Gastroesophageal sphincter (tissue), 4 donors: Measurements from ENCODE around the gene CDK14. TPM values are rescaled to one million over a fixed set of nuclear protein-coding genes. Genes with fewer than 3 reads are reported as not detected.

Experiments
- ATAC-seq: fragments of 150-250 bp; one replicate; pipeline ENCODE4 v1.9.1; 2016; ENCODE audit warnings: mild to moderate bottlenecking, moderate library complexity
- H3K27ac ChIP-seq, 4 donors: fragments of 200-600 bp; sonication (generic) in 3 of 4; 1 replicate in 3 of 4; 2 replicates in 1 of 4; pipeline ENCODE4 v1.5.1; 2016 to 2019
- H3K27me3 ChIP-seq: fragments of 200-600 bp; sonication (generic); one replicate; pipeline ENCODE4 v1.5.1; 2019
- H3K36me3 ChIP-seq, 2 donors: fragments of 200-600 bp; sonication (generic); one replicate each; pipeline ENCODE4 v1.5.1; 2019; ENCODE audit warnings: control low read depth in 1 of 2
- H3K4me1 ChIP-seq, 3 donors: fragments of 200-600 bp; sonication (generic); 1 replicate in 2 of 3; 2 replicates in 1 of 3; pipeline ENCODE4 v1.5.1; 2016 to 2019; ENCODE audit warnings: control low read depth in 2 of 3
- H3K4me3 ChIP-seq, 2 donors: fragments of 200-600 bp; sonication (generic); one replicate each; pipeline ENCODE4 v1.5.1; 2019; ENCODE audit warnings: mild to moderate bottlenecking in 1 of 2, moderate library complexity in 1 of 2
- H3K9me3 ChIP-seq, 3 donors: fragments of 200-600 bp; sonication (generic); one replicate each; pipeline ENCODE4 v1.5.1; 2017 to 2019; ENCODE audit warnings: control low read depth in 2 of 3
- EP300 ChIP-seq: sonication (generic); formaldehyde crosslinking; IDR thresholded peaks from one replicate; pipeline ENCODE4 v1.6.1; 2017; ENCODE audit warnings: antibody characterized with exemption, mild to moderate bottlenecking
- POLR2A ChIP-seq, 2 donors: fragments of 450-650 bp; IDR thresholded peaks; one replicate each; pipeline ENCODE4 v1.6.1; 2017; ENCODE audit warnings: antibody characterized with exemption in 2 of 2, mild to moderate bottlenecking in 2 of 2, moderate library complexity in 1 of 2
- POLR2AphosphoS5 ChIP-seq: sonication (generic); formaldehyde crosslinking; IDR thresholded peaks from one replicate; pipeline ENCODE4 v1.6.1; 2017; ENCODE audit warnings: antibody characterized with exemption
- WGBS, 2 donors: methylation state at CpG; one replicate each; pipeline ENCODE4 v1.1.5; 2018; ENCODE audit warnings: low coverage in 1 of 2; 5-methylcytosine and 5-hydroxymethylcytosine counted together
- total RNA-seq, 4 donors: library from RNA; depleted of rRNA; stranded (reverse); fragments of >200 nt; gene quantifications; one replicate each; pipeline ENCODE4 v1.1.0, GENCODE V29; 2016
- TF ChIP-seq, protein P1 (sequence below), 4 experiments: fragments of 200-600 bp in 2 of 4; fragments of 450-650 bp in 2 of 4; sonication (generic) in 1 of 4; IDR thresholded peaks; one replicate each; pipeline ENCODE4 v1.5.1; 2017 to 2019; ENCODE audit warnings: antibody characterized with exemption in 4 of 4, mild to moderate bottlenecking in 2 of 4, moderate library complexity in 2 of 4

Gene CDK14
- total RNA-seq, 4 donors from 2014 or later: 14.8 to 28.7 (median 18.4) TPM

DNA sequence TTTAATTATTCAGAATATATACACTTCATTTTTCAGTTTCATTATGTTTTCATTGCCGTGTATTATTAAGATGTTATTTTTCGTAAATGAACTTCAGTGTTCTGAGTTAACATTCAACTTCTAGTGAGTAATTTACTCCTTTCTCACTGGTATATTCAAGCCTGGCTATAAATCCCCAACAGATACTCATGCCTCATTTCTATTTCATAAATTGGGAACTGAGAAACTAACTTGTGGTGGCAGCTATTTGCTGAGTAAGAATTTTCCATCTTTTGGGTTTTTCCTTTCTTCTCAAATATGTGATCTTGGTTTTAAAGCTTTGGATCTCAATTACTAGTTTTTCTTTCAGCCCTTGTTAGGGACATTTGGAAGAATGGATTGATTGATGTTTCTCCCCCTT, 281.1 kb downstream of the CDK14 start:
- H3K27me3 ChIP-seq: no peaks in the 10 kb centered on the region
- no peak overlapping the region for H3K4me3 ChIP-seq
- H3K9me3 ChIP-seq: no peaks in the 10 kb centered on the region
- H3K27ac ChIP-seq: no peak overlapping the region
- no peaks in the 10 kb centered on the region for H3K36me3 ChIP-seq
- WGBS, 2 donors: 43% methylated on average over 2 of the region's 2 CpGs
- no peak for ATAC-seq
- TF ChIP-seq POLR2A (IDR thresholded peaks at IDR 0.05) (no peak), POLR2AphosphoS5 (no peak), EP300 (no peak)
- TF ChIP-seq, protein P1, sequence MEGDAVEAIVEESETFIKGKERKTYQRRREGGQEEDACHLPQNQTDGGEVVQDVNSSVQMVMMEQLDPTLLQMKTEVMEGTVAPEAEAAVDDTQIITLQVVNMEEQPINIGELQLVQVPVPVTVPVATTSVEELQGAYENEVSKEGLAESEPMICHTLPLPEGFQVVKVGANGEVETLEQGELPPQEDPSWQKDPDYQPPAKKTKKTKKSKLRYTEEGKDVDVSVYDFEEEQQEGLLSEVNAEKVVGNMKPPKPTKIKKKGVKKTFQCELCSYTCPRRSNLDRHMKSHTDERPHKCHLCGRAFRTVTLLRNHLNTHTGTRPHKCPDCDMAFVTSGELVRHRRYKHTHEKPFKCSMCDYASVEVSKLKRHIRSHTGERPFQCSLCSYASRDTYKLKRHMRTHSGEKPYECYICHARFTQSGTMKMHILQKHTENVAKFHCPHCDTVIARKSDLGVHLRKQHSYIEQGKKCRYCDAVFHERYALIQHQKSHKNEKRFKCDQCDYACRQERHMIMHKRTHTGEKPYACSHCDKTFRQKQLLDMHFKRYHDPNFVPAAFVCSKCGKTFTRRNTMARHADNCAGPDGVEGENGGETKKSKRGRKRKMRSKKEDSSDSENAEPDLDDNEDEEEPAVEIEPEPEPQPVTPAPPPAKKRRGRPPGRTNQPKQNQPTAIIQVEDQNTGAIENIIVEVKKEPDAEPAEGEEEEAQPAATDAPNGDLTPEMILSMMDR (IDR thresholded peaks at IDR 0.05): no peak
- no peaks in the 10 kb centered on the region for H3K4me1 ChIP-seq

DNA sequence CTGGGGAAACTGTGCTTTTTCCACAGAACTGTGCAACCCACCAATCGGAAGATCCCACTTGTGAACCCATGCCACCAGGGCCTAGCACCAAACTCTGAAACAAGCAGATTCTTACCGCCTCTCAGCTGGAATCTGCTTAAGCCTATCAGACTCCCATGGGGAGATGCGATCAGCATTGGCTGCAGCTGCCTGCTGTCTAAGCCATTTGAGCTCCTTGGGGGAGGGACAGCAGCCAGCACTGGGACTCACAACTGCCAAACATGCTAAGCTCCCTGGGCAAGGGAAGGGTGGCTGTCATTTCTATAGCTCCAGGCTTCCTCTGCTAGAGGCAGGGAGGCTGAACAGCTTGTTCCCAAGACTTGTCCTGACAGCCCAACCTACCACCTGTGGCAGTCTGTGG, 283.8 kb downstream of the CDK14 start:
- no peaks in the 10 kb centered on the region for H3K4me1 ChIP-seq
- ATAC-seq: no peak
- no peak overlapping the region for H3K27ac ChIP-seq
- no peaks in the 10 kb centered on the region for H3K9me3 ChIP-seq
- no peak overlapping the region for H3K4me3 ChIP-seq
- no peak for TF ChIP-seq POLR2AphosphoS5
- no peak for TF ChIP-seq POLR2A (IDR thresholded peaks at IDR 0.05)
- TF ChIP-seq, protein P1 (IDR thresholded peaks at IDR 0.05): no peak
- TF ChIP-seq EP300: no peak
- WGBS, 2 donors: 86% methylated on average over 1 of the region's 3 CpGs; no CpG with 5 or more reads in 1 of the 2 donors
- no peaks in the 10 kb centered on the region for H3K27me3 ChIP-seq
- H3K36me3 ChIP-seq: no peaks in the 10 kb centered on the region

DNA sequence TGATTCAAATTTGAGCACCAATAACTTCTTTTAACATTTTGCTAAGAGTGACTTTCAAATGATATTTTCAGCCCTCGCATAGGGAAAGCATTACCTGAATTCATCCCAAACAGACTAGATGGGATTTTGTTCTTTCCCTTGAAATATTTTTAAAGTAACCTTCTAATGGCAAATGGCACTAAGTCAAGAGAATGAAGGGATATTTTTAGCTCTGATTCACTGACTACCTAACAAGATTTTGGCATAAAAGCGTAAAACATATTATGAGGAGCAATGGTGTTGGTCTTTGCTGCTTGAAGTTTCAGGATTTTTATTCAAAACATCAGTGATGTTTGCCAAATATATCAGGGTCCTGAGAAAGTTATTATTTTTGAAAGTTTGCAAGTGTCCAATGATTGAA, 290.3 kb downstream of the CDK14 start:
- no peak overlapping the region for H3K4me3 ChIP-seq
- no peaks in the 10 kb centered on the region for H3K36me3 ChIP-seq
- no peak overlapping the region for H3K27ac ChIP-seq
- no peak for ATAC-seq
- 50 to 53% methylated on average over 2 of the region's 2 CpGs for WGBS, 2 donors
- TF ChIP-seq EP300 (no peak), POLR2AphosphoS5 (no peak), POLR2A (IDR thresholded peaks at IDR 0.05) (no peak)
- TF ChIP-seq, protein P1 (IDR thresholded peaks at IDR 0.05): no peak
- H3K9me3 ChIP-seq: no peaks in the 10 kb centered on the region
- H3K4me1 ChIP-seq: peaks cover 0 to 12% (median 0%) of the 10 kb centered on the region in 3 donors
- H3K27me3 ChIP-seq: no peaks in the 10 kb centered on the region

DNA sequence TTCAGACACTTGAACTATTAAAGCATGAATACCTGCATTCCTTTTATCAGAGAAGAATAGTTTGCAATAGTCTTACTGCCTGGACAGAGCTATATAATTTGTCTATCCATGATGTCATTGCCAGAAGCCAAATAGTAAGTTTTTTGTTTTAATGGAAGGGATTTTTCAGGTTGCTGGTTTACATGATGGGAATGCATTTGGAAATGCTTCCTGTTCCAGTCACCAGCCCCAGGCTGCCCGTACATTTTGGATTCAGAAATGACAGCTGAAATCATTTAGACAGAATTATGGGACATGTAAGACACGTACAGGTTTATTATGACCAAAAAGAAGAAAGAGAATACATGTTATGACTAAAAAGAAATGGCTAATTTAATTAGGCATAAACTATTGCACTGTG, 293.1 kb downstream of the CDK14 start:
- no peak for TF ChIP-seq POLR2AphosphoS5
- TF ChIP-seq, protein P1 (IDR thresholded peaks at IDR 0.05): no peak
- H3K36me3 ChIP-seq: no peaks in the 10 kb centered on the region
- H3K27me3 ChIP-seq: no peaks in the 10 kb centered on the region
- no peaks in the 10 kb centered on the region for H3K9me3 ChIP-seq
- WGBS, 2 donors: 67 to 85% methylated on average over 2 of the region's 2 CpGs
- no peak overlapping the region for H3K4me3 ChIP-seq
- ATAC-seq: no peak
- H3K27ac ChIP-seq: no peak overlapping the region
- H3K4me1 ChIP-seq: peaks cover 0 to 12% (median 0%) of the 10 kb centered on the region in 3 donors

DNA sequence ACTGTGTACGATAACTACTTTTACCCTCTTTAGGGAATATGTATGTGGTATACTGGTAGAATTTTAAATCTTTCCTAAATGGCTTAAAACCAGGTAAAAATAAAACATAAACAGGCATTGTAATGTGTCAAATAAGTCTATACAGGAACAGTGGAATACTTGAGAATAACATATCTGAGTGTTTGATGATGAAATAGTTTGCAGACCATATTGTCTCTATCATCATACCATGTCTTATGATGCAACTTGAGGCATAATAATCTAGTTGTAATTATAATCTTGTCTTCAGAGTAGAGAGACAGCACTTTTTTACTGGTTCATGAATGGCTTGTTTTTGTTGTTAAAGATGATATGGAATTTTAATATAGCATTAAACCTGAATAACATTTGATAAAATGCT, 293.5 kb downstream of the CDK14 start:
- Histone ChIP-seq H3K27ac (no peak overlapping the region), H3K9me3 (no peaks in the 10 kb centered on the region), H3K4me3 (no peak overlapping the region), H3K27me3 (no peaks in the 10 kb centered on the region), H3K4me1 (peaks cover 0 to 12% (median 0%) of the 10 kb centered on the region in 3 donors), H3K36me3 (no peaks in the 10 kb centered on the region)
- ATAC-seq: no peak
- TF ChIP-seq POLR2AphosphoS5 (no peak), POLR2A (IDR thresholded peaks at IDR 0.05) (no peak), EP300 (no peak)
- TF ChIP-seq, protein P1 (IDR thresholded peaks at IDR 0.05): no peak
- WGBS, 2 donors: 77 to 100% methylated on average over 1 of the region's 1 CpG
